HepG2 (cell line): ENCODE data around the gene B4GALT5. TPM values are rescaled to one million over a fixed set of nuclear protein-coding genes. Genes with fewer than 3 reads are reported as not detected.
A peak's percentile ranks its signal among the peaks of the same experiment; 100 is the strongest.

Experiments used
- ARNT ChIP-seq: fragments of 450-650 bp; IDR thresholded peaks from 2 replicates; pipeline ENCODE4 v1.6.1; 2017
- ATAD3A ChIP-seq: sonication (generic); formaldehyde crosslinking; IDR thresholded peaks from 2 replicates; pipeline ENCODE4 v1.4.0; 2020; ENCODE audit warnings: missing genetic modification reagents
- DPF2 ChIP-seq: sonication (generic); formaldehyde crosslinking; IDR thresholded peaks from 2 replicates; pipeline ENCODE4 v1.4.0; 2020; ENCODE audit warnings: mild to moderate bottlenecking, low read depth, missing genetic modification reagents, borderline replicate concordance
- EP300 ChIP-seq, 3 experiments: sonication (generic) in 1 of 3; formaldehyde crosslinking in 1 of 3; IDR thresholded peaks; 2 replicates each; pipeline versions ENCODE4 v1.5.1 to v1.6.1; 2011 to 2020; ENCODE audit warnings: low read depth in 2 of 3, low read length in 2 of 3, borderline replicate concordance in 1 of 3, improper control_type of control experiment in 1 of 3, mild to moderate bottlenecking in 1 of 3, missing genetic modification reagents in 1 of 3, moderate library complexity in 1 of 3
- EZH2 ChIP-seq: conservative IDR thresholded peaks from 2 replicates; pipeline ENCODE4 v1.6.1; 2012; ENCODE audit warnings: mild to moderate bottlenecking, low read depth, low read length, moderate library complexity
- FOSL2 ChIP-seq: sonication (generic); formaldehyde crosslinking; IDR thresholded peaks from 2 replicates; pipeline ENCODE4 v1.4.0; 2020; ENCODE audit warnings: missing genetic modification reagents
- FOXO1 ChIP-seq: sonication (generic); formaldehyde crosslinking; IDR thresholded peaks from 2 replicates; pipeline ENCODE4 v1.4.0; 2020; ENCODE audit warnings: missing genetic modification reagents
- FOXP1 ChIP-seq, 2 experiments: fragments of 450-650 bp in 1 of 2; IDR thresholded peaks; 2 replicates each; pipeline ENCODE4 v1.6.1; 2017 to 2018; ENCODE audit warnings: antibody characterized with exemption in 1 of 2
- ISL2 ChIP-seq: sonication (generic); formaldehyde crosslinking; IDR thresholded peaks from 2 replicates; pipeline ENCODE4 v1.5.0; 2020; ENCODE audit warnings: missing genetic modification reagents
- MAFK ChIP-seq, 2 experiments: IDR thresholded peaks in 1 of 2; conservative IDR thresholded peaks in 1 of 2; 2 replicates each; pipeline ENCODE4 v1.6.1; 2011; ENCODE audit warnings: improper control_type of control experiment in 2 of 2, low read length in 2 of 2
- SIN3B ChIP-seq: fragments of 150-350 bp; IDR thresholded peaks from 2 replicates; pipeline ENCODE4 v1.6.1; 2014; ENCODE audit warnings: low read length
- SOX6 ChIP-seq, 2 experiments: fragments of 450-650 bp in 1 of 2; sonication (generic) in 1 of 2; formaldehyde crosslinking in 1 of 2; IDR thresholded peaks; 2 replicates each; pipeline versions ENCODE4 v1.4.0 to v1.6.1; 2017 to 2020; ENCODE audit warnings: antibody characterized with exemption in 1 of 2, mild to moderate bottlenecking in 1 of 2, missing genetic modification reagents in 1 of 2
- TBX3 ChIP-seq: fragments of 450-650 bp; IDR thresholded peaks from 2 replicates; pipeline ENCODE4 v1.6.1; 2017; ENCODE audit warnings: antibody characterized with exemption, mild to moderate bottlenecking, inconsistent platforms, borderline replicate concordance
- ZKSCAN5 ChIP-seq: sonication (generic); formaldehyde crosslinking; IDR thresholded peaks from 2 replicates; pipeline ENCODE4 v1.5.1; 2020; ENCODE audit warnings: mild to moderate bottlenecking, missing genetic modification reagents
- ZNF557 ChIP-seq: sonication (generic); formaldehyde crosslinking; IDR thresholded peaks from 2 replicates; pipeline ENCODE4 v1.4.0; 2020; ENCODE audit warnings: missing genetic modification reagents
- ZNF615 ChIP-seq: sonication (generic); formaldehyde crosslinking; IDR thresholded peaks from 2 replicates; pipeline ENCODE4 v1.5.0; 2020; ENCODE audit warnings: mild to moderate bottlenecking, missing genetic modification reagents, borderline replicate concordance
- ZNF7 ChIP-seq: IDR thresholded peaks from 2 replicates; pipeline ENCODE4 v1.6.1; 2016; ENCODE audit warnings: missing biosample characterization, missing genetic modification reagents
- ZNF724P ChIP-seq: sonication (generic); formaldehyde crosslinking; IDR thresholded peaks from 2 replicates; pipeline ENCODE4 v1.8.0; 2022; ENCODE audit warnings: missing genetic modification reagents, borderline replicate concordance
- ZNF768 ChIP-seq: sonication (generic); formaldehyde crosslinking; IDR thresholded peaks from 2 replicates; pipeline ENCODE4 v1.4.0; 2020; ENCODE audit warnings: missing genetic modification reagents
- ZNF780A ChIP-seq: sonication (generic); formaldehyde crosslinking; IDR thresholded peaks from 2 replicates; pipeline ENCODE4 v1.8.0; 2022; ENCODE audit warnings: mild to moderate bottlenecking, missing genetic modification reagents, moderate library complexity
- polyA plus RNA-seq, 8 experiments: library from polyadenylated mRNA; depleted of rRNA in 3 of 8; stranded (reverse) in 7 of 8; unstranded in 1 of 8; fragments of >200 nt; fragmentation: Illumina TruSeq in 4 of 8; extraction: Trizol in 4 of 8; gene quantifications; 2 replicates each; pipeline versions ENCODE4 v1.2.1 to v1.2.3, GENCODE V29; 2011 to 2016; ENCODE audit warnings: low read depth in 4 of 8, missing spikeins in 1 of 8, mixed read lengths in 1 of 8; ENCODE audit not compliant: insufficient read depth in 1 of 8
- total RNA-seq, 5 experiments: library from RNA; depleted of rRNA; stranded (reverse); fragments of >200 nt; fragmentation: Illumina TruSeq; extraction: Trizol; gene quantifications; 2 replicates each; pipeline ENCODE4 v1.2.3, GENCODE V29; 2016; ENCODE audit warnings: low read depth in 1 of 5
- TF ChIP-seq, protein P1 (sequence below): sonication (generic); formaldehyde crosslinking; IDR thresholded peaks from 2 replicates; pipeline ENCODE4 v1.4.0; 2020; ENCODE audit warnings: missing genetic modification reagents
- TF ChIP-seq, protein P2 (sequence below): IDR thresholded peaks from 2 replicates; pipeline ENCODE4 v1.6.1; 2016; ENCODE audit warnings: mild to moderate bottlenecking
- TF ChIP-seq, protein P3 (sequence below): sonication (generic); formaldehyde crosslinking; IDR thresholded peaks from 2 replicates; pipeline ENCODE4 v1.8.1; 2022; ENCODE audit warnings: mild to moderate bottlenecking, missing genetic modification reagents
- TF ChIP-seq, protein P4 (sequence below): sonication (generic); formaldehyde crosslinking; IDR thresholded peaks from 2 replicates; pipeline ENCODE4 v1.4.0; 2020; ENCODE audit warnings: mild to moderate bottlenecking, missing genetic modification reagents

B4GALT5 gene
- total and polyA plus RNA-seq, 2 of the 13 experiments (the other 11 are each of a cell fraction or from before 2014, with no cell fraction given) = 27.3 to 30.9 TPM

DNA sequence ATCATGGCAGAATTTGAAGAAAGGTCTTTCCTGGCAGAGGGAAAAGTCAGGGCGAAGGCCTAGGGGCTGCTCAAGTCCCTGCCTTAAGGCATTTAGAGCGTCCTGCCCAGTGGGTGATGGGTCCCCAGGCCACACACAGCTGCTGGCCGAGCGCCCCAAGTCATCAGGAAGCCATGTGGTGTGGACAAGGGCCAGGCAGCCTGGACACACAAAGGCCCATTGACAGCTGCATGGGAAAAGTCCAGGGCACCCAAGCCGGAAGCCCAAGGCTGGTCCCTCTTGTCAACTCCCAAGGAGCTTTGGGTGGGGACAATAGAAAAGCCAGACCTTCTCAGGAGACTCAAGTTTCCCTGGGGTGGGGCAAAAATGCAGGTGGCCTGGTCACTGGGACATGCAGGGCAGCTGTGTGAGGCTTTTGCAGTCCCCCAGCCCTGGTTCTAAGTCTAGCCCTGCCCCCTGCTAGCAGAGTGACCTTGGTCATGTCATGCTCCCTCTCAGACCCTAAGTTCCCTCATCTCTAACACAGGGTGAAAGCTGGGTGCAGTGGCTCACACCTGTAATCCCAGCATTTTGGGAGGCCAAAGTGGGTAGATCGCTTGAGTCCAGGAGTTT, 101.4 kb downstream of the B4GALT5 start (continued):
- no peak for TF ChIP-seq FOXO1 (CRISPR knock-in tag)
- no peak for TF ChIP-seq ARNT
- TF ChIP-seq, protein P1, sequence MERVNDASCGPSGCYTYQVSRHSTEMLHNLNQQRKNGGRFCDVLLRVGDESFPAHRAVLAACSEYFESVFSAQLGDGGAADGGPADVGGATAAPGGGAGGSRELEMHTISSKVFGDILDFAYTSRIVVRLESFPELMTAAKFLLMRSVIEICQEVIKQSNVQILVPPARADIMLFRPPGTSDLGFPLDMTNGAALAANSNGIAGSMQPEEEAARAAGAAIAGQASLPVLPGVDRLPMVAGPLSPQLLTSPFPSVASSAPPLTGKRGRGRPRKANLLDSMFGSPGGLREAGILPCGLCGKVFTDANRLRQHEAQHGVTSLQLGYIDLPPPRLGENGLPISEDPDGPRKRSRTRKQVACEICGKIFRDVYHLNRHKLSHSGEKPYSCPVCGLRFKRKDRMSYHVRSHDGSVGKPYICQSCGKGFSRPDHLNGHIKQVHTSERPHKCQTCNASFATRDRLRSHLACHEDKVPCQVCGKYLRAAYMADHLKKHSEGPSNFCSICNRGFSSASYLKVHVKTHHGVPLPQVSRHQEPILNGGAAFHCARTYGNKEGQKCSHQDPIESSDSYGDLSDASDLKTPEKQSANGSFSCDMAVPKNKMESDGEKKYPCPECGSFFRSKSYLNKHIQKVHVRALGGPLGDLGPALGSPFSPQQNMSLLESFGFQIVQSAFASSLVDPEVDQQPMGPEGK (CRISPR knock-in tag) = peak; percentile 53; the same call in 1 of the 2 replicates
- TF ChIP-seq ZKSCAN5 (CRISPR knock-in tag) = 0 out of 2 replicates have a peak, but pooled peaks have one; percentile 15
- no peak for TF ChIP-seq TBX3
- no peak for TF ChIP-seq EZH2
- no peak for TF ChIP-seq SOX6 (IDR thresholded peaks at IDR 0.05)
- TF ChIP-seq SOX6 (CRISPR knock-in tag; IDR thresholded peaks at IDR 0.05) = peak; percentile 46
- TF ChIP-seq ZNF615 = no peak
- TF ChIP-seq FOXP1 (IDR thresholded peaks at IDR 0.05) = no peak
- 0 out of 2 replicates have a peak, but pooled peaks have one; percentile 13 for TF ChIP-seq FOXP1 (CRISPR knock-in tag; IDR thresholded peaks at IDR 0.05)
- TF ChIP-seq ZNF557 (CRISPR knock-in tag) = 0 out of 2 replicates have a peak, but pooled peaks have one; percentile 70
- no peak for TF ChIP-seq ZNF7 (CRISPR knock-in tag)
- TF ChIP-seq, protein P2, sequence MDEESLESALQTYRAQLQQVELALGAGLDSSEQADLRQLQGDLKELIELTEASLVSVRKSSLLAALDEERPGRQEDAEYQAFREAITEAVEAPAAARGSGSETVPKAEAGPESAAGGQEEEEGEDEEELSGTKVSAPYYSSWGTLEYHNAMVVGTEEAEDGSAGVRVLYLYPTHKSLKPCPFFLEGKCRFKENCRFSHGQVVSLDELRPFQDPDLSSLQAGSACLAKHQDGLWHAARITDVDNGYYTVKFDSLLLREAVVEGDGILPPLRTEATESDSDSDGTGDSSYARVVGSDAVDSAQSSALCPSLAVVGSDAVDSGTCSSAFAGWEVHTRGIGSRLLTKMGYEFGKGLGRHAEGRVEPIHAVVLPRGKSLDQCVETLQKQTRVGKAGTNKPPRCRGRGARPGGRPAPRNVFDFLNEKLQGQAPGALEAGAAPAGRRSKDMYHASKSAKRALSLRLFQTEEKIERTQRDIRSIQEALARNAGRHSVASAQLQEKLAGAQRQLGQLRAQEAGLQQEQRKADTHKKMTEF (CRISPR knock-in tag) = 0 out of 2 replicates have a peak, but pooled peaks have one; percentile 34
- TF ChIP-seq SIN3B = no peak
- TF ChIP-seq ATAD3A (CRISPR knock-in tag) = no peak
- TF ChIP-seq EP300 (IDR thresholded peaks at IDR 0.05; ENCODE audit: low read depth in 2 of 2, low read length in 2 of 2) = no peak
- no peak; the same call in 1 of the 2 replicates for TF ChIP-seq EP300 (CRISPR knock-in tag; IDR thresholded peaks at IDR 0.05; ENCODE audit: borderline replicate concordance)
- TF ChIP-seq, protein P3, sequence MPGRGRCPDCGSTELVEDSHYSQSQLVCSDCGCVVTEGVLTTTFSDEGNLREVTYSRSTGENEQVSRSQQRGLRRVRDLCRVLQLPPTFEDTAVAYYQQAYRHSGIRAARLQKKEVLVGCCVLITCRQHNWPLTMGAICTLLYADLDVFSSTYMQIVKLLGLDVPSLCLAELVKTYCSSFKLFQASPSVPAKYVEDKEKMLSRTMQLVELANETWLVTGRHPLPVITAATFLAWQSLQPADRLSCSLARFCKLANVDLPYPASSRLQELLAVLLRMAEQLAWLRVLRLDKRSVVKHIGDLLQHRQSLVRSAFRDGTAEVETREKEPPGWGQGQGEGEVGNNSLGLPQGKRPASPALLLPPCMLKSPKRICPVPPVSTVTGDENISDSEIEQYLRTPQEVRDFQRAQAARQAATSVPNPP = no peak
- peak; percentile 2 for TF ChIP-seq FOSL2 (CRISPR knock-in tag)
- 0 out of 2 replicates have a peak, but pooled peaks have one; percentile 37 for TF ChIP-seq ISL2
- peak; percentile 56 for TF ChIP-seq ZNF768
- no peak for TF ChIP-seq MAFK (conservative IDR thresholded peaks at IDR 0.05 in 1 of 2, IDR thresholded peaks at IDR 0.05 in 1 of 2; ENCODE audit: low read length in 2 of 2)
- TF ChIP-seq ZNF780A = no peak
- TF ChIP-seq, protein P4, sequence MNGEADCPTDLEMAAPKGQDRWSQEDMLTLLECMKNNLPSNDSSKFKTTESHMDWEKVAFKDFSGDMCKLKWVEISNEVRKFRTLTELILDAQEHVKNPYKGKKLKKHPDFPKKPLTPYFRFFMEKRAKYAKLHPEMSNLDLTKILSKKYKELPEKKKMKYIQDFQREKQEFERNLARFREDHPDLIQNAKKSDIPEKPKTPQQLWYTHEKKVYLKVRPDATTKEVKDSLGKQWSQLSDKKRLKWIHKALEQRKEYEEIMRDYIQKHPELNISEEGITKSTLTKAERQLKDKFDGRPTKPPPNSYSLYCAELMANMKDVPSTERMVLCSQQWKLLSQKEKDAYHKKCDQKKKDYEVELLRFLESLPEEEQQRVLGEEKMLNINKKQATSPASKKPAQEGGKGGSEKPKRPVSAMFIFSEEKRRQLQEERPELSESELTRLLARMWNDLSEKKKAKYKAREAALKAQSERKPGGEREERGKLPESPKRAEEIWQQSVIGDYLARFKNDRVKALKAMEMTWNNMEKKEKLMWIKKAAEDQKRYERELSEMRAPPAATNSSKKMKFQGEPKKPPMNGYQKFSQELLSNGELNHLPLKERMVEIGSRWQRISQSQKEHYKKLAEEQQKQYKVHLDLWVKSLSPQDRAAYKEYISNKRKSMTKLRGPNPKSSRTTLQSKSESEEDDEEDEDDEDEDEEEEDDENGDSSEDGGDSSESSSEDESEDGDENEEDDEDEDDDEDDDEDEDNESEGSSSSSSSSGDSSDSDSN (CRISPR knock-in tag) = peak; percentile 46; the same call in 1 of the 2 replicates
- no peak for TF ChIP-seq ZNF724P (CRISPR knock-in tag)
- no peak; the same call in 1 of the 2 replicates for TF ChIP-seq DPF2 (CRISPR knock-in tag)
